HepG2 (cell line): ENCODE data around the gene CCNL1. TPM values are rescaled to one million over a fixed set of nuclear protein-coding genes. Genes with fewer than 3 reads are reported as not detected.
A peak's percentile ranks its signal among the peaks of the same experiment; 100 is the strongest.

Experiments
- ATAC-seq: fragments of 200-7000 bp; cut with Tn5 transposase; 3 replicates; pipeline ENCODE4 v1.9.1; 2020; ENCODE audit warnings: mild to moderate bottlenecking, moderate library complexity
- Bru-seq: library from RNA; stranded (reverse); fragments of 400-500 nt; gene quantifications from one replicate; lab custom pipeline; 2021; lab: Mats Ljungman, UMichigan
- BruChase-seq, 2 experiments: library from RNA; stranded (reverse); fragments of 400-500 nt; gene quantifications; one replicate each; lab custom pipeline; 2021; lab: Mats Ljungman, UMichigan
- BruUV-seq: library from RNA; stranded (reverse); fragments of 400-500 nt; replicated peaks from 2 replicates; lab custom pipeline; 2021; lab: Mats Ljungman, UMichigan
- CTCF ChIA-PET: fragments of 300-600 bp; formaldehyde crosslinking; extraction: SDS; loops from one replicate; lab custom pipeline; 2021; ENCODE audit warnings: low total read pairs, inconsistent platforms, low intra/inter-chr PET ratio; lab: Yijun Ruan, JAX
- POLR2A ChIA-PET: fragments of 350-600 bp; sonication (Branson Sonifier 250); formaldehyde crosslinking; loops from one replicate; lab custom pipeline; 2020; ENCODE audit warnings: antibody characterized with exemption, inconsistent platforms; lab: Yijun Ruan, JAX
- DNase-seq: peaks from one replicate; pipeline ENCODE4 v3.0.0-alpha.2; 2015; ENCODE audit warnings: low spot score
- FAIRE-seq: peaks from 3 replicates; lab custom pipeline; 2011; peaks lifted over from hg19 to GRCh38; lab: Jason Lieb, UNC
- H2AFZ ChIP-seq: one replicate; pipeline ENCODE4 v1.6.1; 2011; ENCODE audit warnings: low read length, inconsistent platforms
- H3K27ac ChIP-seq: fragments of 300-600 bp; 3 replicates; pipeline ENCODE4 v1.8.0; 2011; ENCODE audit warnings: mixed run types, mild to moderate bottlenecking, mixed read lengths, low read length, inconsistent platforms; ENCODE audit not compliant: insufficient read depth; ENCODE audit errors: extremely low read length
- H3K27me3 ChIP-seq, 2 experiments: fragments of 200-600 bp in 1 of 2; 2 replicates in 1 of 2; 3 replicates in 1 of 2; pipeline versions ENCODE4 v1.6.0 to v1.8.0; 2011; ENCODE audit warnings: low read length in 2 of 2, mild to moderate bottlenecking in 2 of 2, moderate library complexity in 2 of 2, inconsistent platforms in 1 of 2; ENCODE audit not compliant: insufficient read depth in 2 of 2, control insufficient read depth in 1 of 2
- H3K36me3 ChIP-seq, 2 experiments: fragments of 200-600 bp in 1 of 2; replicated peaks in 1 of 2; 2 replicates in 1 of 2; 3 replicates in 1 of 2; pipeline versions ENCODE4 v1.5.1 to v1.8.0; 2011; ENCODE audit warnings: low read length in 2 of 2, inconsistent platforms in 1 of 2; ENCODE audit not compliant: insufficient read depth in 2 of 2, control insufficient read depth in 1 of 2
- H3K4me1 ChIP-seq: 2 replicates; pipeline ENCODE4 v1.5.1; 2012; ENCODE audit warnings: low read length, inconsistent platforms; ENCODE audit not compliant: insufficient read depth
- H3K4me2 ChIP-seq: 2 replicates; pipeline ENCODE4 v1.6.0; 2011; ENCODE audit warnings: low read depth, low read length, inconsistent platforms
- H3K4me3 ChIP-seq, 3 experiments: fragments of 200-600 bp in 1 of 3; sonication (generic), shearing (Covaris generic) in 1 of 3; replicated peaks in 1 of 3; 2 replicates each; pipeline ENCODE4 v1.5.1; 2011 to 2016; ENCODE audit warnings: low read length in 3 of 3, inconsistent platforms in 2 of 3, low read depth in 2 of 3, mild to moderate bottlenecking in 2 of 3, control low read depth in 1 of 3, mixed read lengths in 1 of 3; ENCODE audit not compliant: insufficient read depth in 1 of 3
- H3K79me2 ChIP-seq: one replicate; pipeline ENCODE4 v1.6.1; 2011; ENCODE audit warnings: low read length, inconsistent platforms; ENCODE audit not compliant: insufficient read depth
- H3K9ac ChIP-seq: 2 replicates; pipeline ENCODE4 v1.6.0; 2011; ENCODE audit warnings: mild to moderate bottlenecking, low read depth, low read length, inconsistent platforms; ENCODE audit not compliant: insufficient read depth
- H3K9me3 ChIP-seq: 2 replicates; pipeline ENCODE4 v1.5.1; 2012; ENCODE audit warnings: mild to moderate bottlenecking, low read length
- H4K20me1 ChIP-seq: 2 replicates; pipeline ENCODE4 v1.6.0; 2011; ENCODE audit warnings: inconsistent platforms, mild to moderate bottlenecking, low read length, moderate library complexity; ENCODE audit not compliant: insufficient read depth
- ARID5B ChIP-seq: IDR thresholded peaks from 2 replicates; pipeline ENCODE4 v1.4.0; 2020; ENCODE audit warnings: mild to moderate bottlenecking, missing genetic modification reagents
- CBX1 ChIP-seq: IDR thresholded peaks from one replicate; pipeline ENCODE4 v1.6.1; 2016; ENCODE audit warnings: antibody characterized with exemption, low read depth
- GLI4 ChIP-seq: sonication (generic); formaldehyde crosslinking; IDR thresholded peaks from 2 replicates; pipeline ENCODE4 v1.5.1; 2020; ENCODE audit warnings: missing genetic modification reagents, mild to moderate bottlenecking, moderate library complexity, borderline replicate concordance
- HIC2 ChIP-seq: sonication (generic); formaldehyde crosslinking; IDR thresholded peaks from 2 replicates; pipeline ENCODE4 v1.9.0; 2022; ENCODE audit warnings: low read depth, missing genetic modification reagents
- HNF4A ChIP-seq: sonication (generic); formaldehyde crosslinking; IDR thresholded peaks from 2 replicates; pipeline ENCODE4 v1.4.0; 2020; ENCODE audit warnings: missing genetic modification reagents
- KMT2B ChIP-seq: IDR thresholded peaks from 2 replicates; pipeline ENCODE4 v1.6.1; 2016; ENCODE audit warnings: missing genetic modification reagents, missing compliant biosample characterization
- RFX3 ChIP-seq: IDR thresholded peaks from 2 replicates; pipeline ENCODE4 v1.6.1; 2016; ENCODE audit warnings: missing biosample characterization, missing genetic modification reagents
- SMARCC2 ChIP-seq: fragments of 450-650 bp; IDR thresholded peaks from 2 replicates; pipeline ENCODE4 v1.6.1; 2017; ENCODE audit warnings: antibody characterized with exemption, mild to moderate bottlenecking
- ZBTB43 ChIP-seq: sonication (generic); formaldehyde crosslinking; conservative IDR thresholded peaks from 2 replicates; pipeline ENCODE4 v1.4.0; 2020; ENCODE audit warnings: missing genetic modification reagents
- WGBS: methylation state at CpG from one replicate; pipeline ENCODE4 v1.1.6; 2017; ENCODE audit warnings: low lambda C conversion rate; 5-methylcytosine and 5-hydroxymethylcytosine counted together
- in situ Hi-C: cut with HindIII; loops from 2 replicates; pipeline ENCODE4 v1.10.0; 2017; ENCODE audit warnings: low pct_unique_long_range_greater_than_20kb; ENCODE audit not compliant: extremely low pct_ligation_motif_present
- intact Hi-C: fragments of 100-400 bp; cut with micrococcal nuclease; formaldehyde crosslinking; loops from one replicate; pipeline ENCODE4 v1.10.0; 2022; ENCODE audit not compliant: unreplicated experiment
- long read RNA-seq, 2 experiments: library from RNA in 1 of 2; library from polyadenylated mRNA in 1 of 2; stranded (forward) in 1 of 2; unstranded in 1 of 2; transcript quantifications; one replicate each; pipeline ENCODE4 v2.0.0, GENCODE V29; 2019 to 2022
- polyA minus RNA-seq, 3 experiments: library from RNA; depleted of rRNA, polyadenylated mRNA; stranded (reverse); fragments of >200 nt; gene quantifications; 2 replicates each; pipeline ENCODE4 v1.2.3, GENCODE V29; 2011; ENCODE audit warnings: low replicate concordance in 1 of 3
- polyA plus RNA-seq, 8 experiments: library from polyadenylated mRNA; depleted of rRNA in 3 of 8; stranded (reverse) in 7 of 8; unstranded in 1 of 8; fragments of >200 nt; fragmentation: Illumina TruSeq in 4 of 8; extraction: Trizol in 4 of 8; gene quantifications; 2 replicates each; pipeline versions ENCODE4 v1.2.1 to v1.2.3, GENCODE V29; 2011 to 2016; ENCODE audit warnings: low read depth in 4 of 8, missing spikeins in 1 of 8, mixed read lengths in 1 of 8; ENCODE audit not compliant: insufficient read depth in 1 of 8
- total RNA-seq, 5 experiments: library from RNA; depleted of rRNA; stranded (reverse); fragments of >200 nt; fragmentation: Illumina TruSeq; extraction: Trizol; gene quantifications; 2 replicates each; pipeline ENCODE4 v1.2.3, GENCODE V29; 2016; ENCODE audit warnings: low read depth in 1 of 5

The CCNL1 gene
- 23.5 and 151 TPM in 2 replicates for total RNA-seq (2016; rRNA removed; fragmentation: Illumina TruSeq; extraction: Trizol)
- total RNA-seq (2016; cell fraction: cytosol; rRNA removed; fragmentation: Illumina TruSeq; extraction: Trizol; ENCODE audit: low read depth), result 18.9 and 19.9 TPM in 2 replicates
- 22.0 and 151 TPM in 2 replicates for total RNA-seq (2016; cell fraction: insoluble cytoplasmic fraction; rRNA removed; fragmentation: Illumina TruSeq; extraction: Trizol)
- total RNA-seq (2016; cell fraction: membrane; rRNA removed; fragmentation: Illumina TruSeq; extraction: Trizol), result 19.5 and 22.9 TPM in 2 replicates
- 552 TPM in 2 replicates for total RNA-seq (2016; cell fraction: nucleus; rRNA removed; fragmentation: Illumina TruSeq; extraction: Trizol)
- 303 and 309 TPM in 2 replicates for polyA plus RNA-seq (2011; rRNA removed)
- polyA plus RNA-seq (2011; cell fraction: cytosol; rRNA removed), result 35.9 and 39.3 TPM in 2 replicates
- polyA plus RNA-seq (2011; cell fraction: nucleus; rRNA removed), result 1,033 and 1,155 TPM in 2 replicates
- polyA plus RNA-seq (2012), result 118 and 121 TPM in 2 replicates
- polyA plus RNA-seq (2016; cell fraction: cytosol; fragmentation: Illumina TruSeq; extraction: Trizol; ENCODE audit: low read depth), result 4.9 and 6.1 TPM in 2 replicates
- 26.1 and 28.4 TPM in 2 replicates for polyA plus RNA-seq (2016; cell fraction: insoluble cytoplasmic fraction; fragmentation: Illumina TruSeq; extraction: Trizol; ENCODE audit: low read depth)
- polyA plus RNA-seq (2016; cell fraction: membrane; fragmentation: Illumina TruSeq; extraction: Trizol; ENCODE audit: low read depth), result 6.6 and 9.0 TPM in 2 replicates
- 607 and 612 TPM in 2 replicates for polyA plus RNA-seq (2016; cell fraction: nucleus; fragmentation: Illumina TruSeq; extraction: Trizol; ENCODE audit: insufficient read depth, low read depth)
- 138 and 193 TPM in 2 replicates for polyA minus RNA-seq (2011; rRNA and poly(A)+ RNA removed; ENCODE audit: low replicate concordance)
- 30.6 and 49.5 TPM in 2 replicates for polyA minus RNA-seq (2011; cell fraction: cytosol; rRNA and poly(A)+ RNA removed)
- 1,410 and 1,557 TPM in 2 replicates for polyA minus RNA-seq (2011; cell fraction: nucleus; rRNA and poly(A)+ RNA removed)
- percentile 99 among the genes with signal in this experiment for Bru-seq, nascent RNA
- BruChase-seq, experiment 1, labeled RNA remaining after a 6-hour chase, result percentile 96 among the genes with signal in this experiment
- BruChase-seq, experiment 2, labeled RNA remaining after a 2-hour chase, result percentile 99 among the genes with signal in this experiment
- long read RNA-seq, experiment 1, transcript CCNL1-202 (11 exons, 2,388 nt), result major isoform, 5 of 15 reads
- long read RNA-seq, experiment 1, partial matches to known transcripts, result 6 of 15 reads
- long read RNA-seq, experiment 1, other reads (novel, unspliced or antisense), result 2 of 15 reads
- long read RNA-seq, experiment 2, full-length matches to known transcripts, result 14 of 21 reads
- long read RNA-seq, experiment 2, partial matches to known transcripts, result 1 of 21 reads
- long read RNA-seq, experiment 2, other reads (novel, unspliced or antisense), result 6 of 21 reads

- 0% methylated on average over 23 of the region's 88 CpGs for WGBS
- Histone ChIP-seq H3K79me2 (peaks cover 49% of the 10 kb centered on the region), H4K20me1 (peaks cover 42% of the 10 kb centered on the region), H3K36me3 (peaks cover 0 to 32% of the 10 kb centered on the region in 2 experiments; a peak in 4 of 5 replicates), H2AFZ (no peak within 1 kb of the TSS), H3K27me3 (no peaks in the 10 kb centered on the region), H3K9me3 (no peaks in the 10 kb centered on the region), H3K4me3 (peak within 1 kb of the TSS; percentile 94 to 99 (median 98)), H3K4me1 (peaks cover 64% of the 10 kb centered on the region), H3K9ac (peak within 1 kb of the TSS; percentile 100), H3K27ac (peak within 1 kb of the TSS; percentile 100), H3K4me2 (peak within 1 kb of the TSS; percentile 96)
- ChIA-PET POLR2A (interaction anchor here (0.6 to 8.5 kb wide), 24 partner anchors 9 to 1485 kb away, joined by 3 to 484 read pairs (median 6); partner anchors contain the start of genes GFM1, SSR3 and TIPARP), CTCF (no interaction called here)
- no peak for FAIRE-seq
- BruUV-seq, result TSS peak; percentile 95
- intact Hi-C loops, result loop anchor here (1.0 kb wide), 4 partner anchors 15 to 79 kb away; no protein-coding TSS in a partner anchor
- in situ Hi-C loops, result loop anchor here (5.0 kb wide), 1 partner anchor 82 kb away; no protein-coding TSS in a partner anchor
- peak; percentile 88 for DNase-seq
- ATAC-seq, result peak; percentile 87
- TF ChIP-seq HIC2 (CRISPR knock-in tag) (peak; percentile 38), ZBTB43 (peak; percentile 81), GLI4 (peak; percentile 97), ARID5B (CRISPR knock-in tag) (peak; percentile 89), RFX3 (CRISPR knock-in tag) (no peak; the same call in 1 of the 2 replicates), CBX1 (peak; percentile 90), KMT2B (peak; percentile 96), HNF4A (peak; percentile 72), SMARCC2 (no peak)
These were observed at the start of gene CCNL1 for GRCh38 chr3:157159762-157160657. Gene CCNL1, minus strand, starts transcription at chr3:157160147. Its CDS starts 53 bp downstream, at chr3:157160094.
